GM20000 (cell line): ENCODE results near the gene KLHL40.
"Not testable (repeated sequence)": the region's sequence is repeated elsewhere in the genome, so short reads cannot be mapped to it uniquely, and the experiment has no call there.

Experiments used
- DNase-seq: peaks from one replicate; pipeline ENCODE4 v3.0.0; 2012; ENCODE audit warnings: low spot score
- TF ChIP-seq, protein P1 (sequence below): IDR thresholded peaks from 2 replicates; pipeline ENCODE4 v1.5.1; 2012; ENCODE audit warnings: mild to moderate bottlenecking, control low read depth; ENCODE audit errors: extremely low read depth, missing control alignments

The KLHL40 gene

GRCh38 chr3:42714171-42714852, 29.0 kb downstream of the KLHL40 start:
- TF ChIP-seq, protein P1, sequence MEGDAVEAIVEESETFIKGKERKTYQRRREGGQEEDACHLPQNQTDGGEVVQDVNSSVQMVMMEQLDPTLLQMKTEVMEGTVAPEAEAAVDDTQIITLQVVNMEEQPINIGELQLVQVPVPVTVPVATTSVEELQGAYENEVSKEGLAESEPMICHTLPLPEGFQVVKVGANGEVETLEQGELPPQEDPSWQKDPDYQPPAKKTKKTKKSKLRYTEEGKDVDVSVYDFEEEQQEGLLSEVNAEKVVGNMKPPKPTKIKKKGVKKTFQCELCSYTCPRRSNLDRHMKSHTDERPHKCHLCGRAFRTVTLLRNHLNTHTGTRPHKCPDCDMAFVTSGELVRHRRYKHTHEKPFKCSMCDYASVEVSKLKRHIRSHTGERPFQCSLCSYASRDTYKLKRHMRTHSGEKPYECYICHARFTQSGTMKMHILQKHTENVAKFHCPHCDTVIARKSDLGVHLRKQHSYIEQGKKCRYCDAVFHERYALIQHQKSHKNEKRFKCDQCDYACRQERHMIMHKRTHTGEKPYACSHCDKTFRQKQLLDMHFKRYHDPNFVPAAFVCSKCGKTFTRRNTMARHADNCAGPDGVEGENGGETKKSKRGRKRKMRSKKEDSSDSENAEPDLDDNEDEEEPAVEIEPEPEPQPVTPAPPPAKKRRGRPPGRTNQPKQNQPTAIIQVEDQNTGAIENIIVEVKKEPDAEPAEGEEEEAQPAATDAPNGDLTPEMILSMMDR = no peak
- no peak for DNase-seq

GRCh38 chr3:42717306-42717705, 32.0 kb downstream of the KLHL40 start:
- TF ChIP-seq, protein P1 = no peak
- DNase-seq = no peak

GRCh38 chr3:42718338-42718737, 33.0 kb downstream of the KLHL40 start:
- DNase-seq = no peak
- TF ChIP-seq, protein P1 = no peak

DNA sequence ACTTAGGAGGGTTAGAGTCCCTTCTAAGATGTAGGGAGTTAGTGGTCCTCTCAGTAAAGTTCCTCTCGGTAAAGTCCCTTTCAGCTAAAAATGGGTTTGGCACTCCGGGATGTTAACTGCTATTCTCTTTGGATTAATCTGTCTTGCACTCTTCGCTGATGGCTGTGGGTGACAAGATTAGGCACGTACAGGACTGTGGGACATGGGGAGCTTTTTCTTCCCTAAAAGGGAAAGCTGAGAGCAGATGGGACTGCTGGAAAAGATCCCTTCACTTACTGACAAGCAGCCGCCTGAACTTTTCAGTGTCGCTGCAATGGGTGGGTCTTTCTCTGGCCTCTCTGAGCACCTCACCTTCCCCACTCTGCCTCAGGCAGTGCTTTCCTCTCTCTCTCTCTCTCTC, 33.7 kb downstream of the KLHL40 start:
- TF ChIP-seq, protein P1 = no peak

DNA sequence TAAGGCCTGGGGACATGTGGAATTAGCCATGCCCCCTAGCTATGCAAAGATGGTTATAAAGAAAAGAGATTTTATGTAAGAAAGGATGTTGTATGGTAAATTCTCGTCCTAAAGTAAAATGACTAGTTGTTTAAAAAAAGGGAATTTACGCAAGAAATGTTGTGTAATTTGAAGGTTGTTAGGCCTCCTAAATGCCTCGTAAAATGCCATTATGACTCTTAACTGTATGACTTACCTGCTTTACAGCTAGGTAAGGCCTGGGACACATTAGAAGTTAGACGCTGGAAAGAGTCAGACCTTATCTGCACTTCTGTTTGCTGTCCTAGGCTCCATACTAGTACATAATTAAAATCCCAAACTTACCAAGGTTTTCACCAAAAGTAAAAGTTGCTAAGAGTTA, 34.8 kb downstream of the KLHL40 start:
- TF ChIP-seq, protein P1 = no peak
- DNase-seq = no peak

More for the DNA sequence above, 33.7 kb downstream of the KLHL40 start:
- no peak for DNase-seq

DNA sequence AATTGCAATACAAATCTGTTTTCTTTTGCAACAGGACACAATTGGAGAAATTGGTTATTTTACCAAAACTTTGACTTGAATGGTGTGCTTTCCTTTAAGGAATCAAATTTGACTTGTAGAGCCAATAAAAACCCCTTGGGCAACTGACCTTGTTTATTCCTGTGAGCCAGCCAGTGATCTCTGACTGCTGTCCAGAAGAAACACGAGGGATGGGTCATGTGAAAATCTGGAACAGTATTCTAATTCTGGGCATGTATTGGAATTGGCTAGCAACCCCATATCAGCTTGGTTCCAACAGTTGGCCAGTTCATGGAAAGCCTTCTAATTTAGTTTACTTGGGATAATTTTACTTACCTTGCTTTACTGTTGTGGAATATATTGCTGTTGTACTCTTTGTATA, 36.4 kb downstream of the KLHL40 start:
- no peak for DNase-seq
- TF ChIP-seq, protein P1 = no peak

- DNase-seq = not testable (repeated sequence)
Observed at GRCh38 chr3:42722442-42722841, 37.1 kb downstream of the KLHL40 start.

DNA sequence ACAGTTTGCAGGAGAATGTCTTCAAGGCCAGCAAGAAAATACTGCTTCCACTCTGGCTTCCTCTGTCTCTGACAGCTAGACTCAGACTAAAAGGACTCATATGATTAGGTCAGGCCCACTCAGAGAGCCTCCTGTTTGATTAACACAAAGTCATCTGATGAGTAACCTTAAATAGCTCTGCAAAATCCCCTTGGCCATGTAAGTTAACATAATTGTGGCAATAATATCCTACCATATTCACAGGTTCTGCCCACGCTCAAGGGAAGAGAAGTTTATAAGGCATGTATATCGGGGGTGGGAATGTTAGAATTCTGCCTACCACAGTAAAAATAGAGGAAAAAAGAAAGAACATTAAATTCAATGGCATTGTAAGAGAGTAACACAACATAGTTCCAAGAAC, 37.9 kb downstream of the KLHL40 start:
- TF ChIP-seq, protein P1 = no peak
- no peak for DNase-seq
